Measurements from ENCODE around the gene AVL9. TPM values are rescaled to one million over a fixed set of nuclear protein-coding genes. Genes with fewer than 3 reads are reported as not detected.

Gene AVL9
- total and polyA plus RNA-seq, 9 of the 15 experiments (the other 6 are each of a cell fraction or from before 2014, with no cell fraction given), result 6.4 to 66.2 (median 30.1) TPM

DNA sequence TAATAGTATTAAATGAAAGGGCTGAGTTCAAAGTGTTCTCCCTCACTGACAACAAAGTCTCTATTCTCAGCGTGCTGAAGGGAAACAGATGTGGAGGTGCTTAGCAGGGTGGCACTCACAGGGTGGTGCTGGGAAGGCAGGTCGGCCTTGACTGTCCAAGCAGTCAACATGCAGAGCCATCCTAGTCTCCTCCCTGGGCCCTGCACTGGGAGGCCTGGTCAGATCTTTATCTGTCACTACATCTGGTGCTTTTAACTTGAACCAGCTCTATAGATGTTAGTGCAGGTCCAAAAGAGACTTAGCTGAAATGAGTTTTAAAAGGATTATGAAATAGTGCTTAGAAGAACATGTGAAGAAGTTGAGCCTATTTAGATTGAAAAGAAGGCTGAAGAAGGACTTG is 82.1 kb downstream of the AVL9 start:
- Histone ChIP-seq H3K27ac (ENCODE audit: extremely low read depth, low read depth, low read length) (no peak overlapping the region), H4K20me1 (replicated peaks; ENCODE audit: control insufficient read depth, insufficient read depth, low read length) (no peaks in the 10 kb centered on the region), H3K4me2 (ENCODE audit: insufficient read depth, low read length) (no peak overlapping the region), H3K27me3 (ENCODE audit: control insufficient read depth in 2 of 2, insufficient read depth in 2 of 2, low read length in 2 of 2) (no peaks in the 10 kb centered on the region), H3K4me3 (no peak overlapping the region), H3K36me3 (ENCODE audit: control insufficient read depth, insufficient read depth, low read length) (peaks cover 89% of the 10 kb centered on the region), H3K4me1 (replicated peaks in 1 of 2; ENCODE audit: control insufficient read depth in 2 of 2, insufficient read depth in 2 of 2, low read length in 2 of 2) (no peaks in the 10 kb centered on the region), H3K9ac (ENCODE audit: insufficient read depth in 1 of 2, low read depth in 2 of 2, low read length in 2 of 2) (peak overlapping the region in 1 of 2 experiments; percentile 62; a peak in 2 of 4 replicates), H2AFZ (ENCODE audit: low read depth, low read length) (no peak overlapping the region), H3K9me1 (ENCODE audit: control insufficient read depth, insufficient read depth, low read length) (no peaks in the 10 kb centered on the region), H3K79me2 (ENCODE audit: control insufficient read depth, insufficient read depth, low read length) (no peaks in the 10 kb centered on the region), H3K9me3 (replicated peaks; ENCODE audit: control insufficient read depth, insufficient read depth, low read depth, low read length) (no peaks in the 10 kb centered on the region)
- BruUV-seq (replicated peaks), result no TSS peak
- intact Hi-C loops (cut with micrococcal nuclease), result no loop called here
- ATAC-seq, result peak; percentile 65
- CTCF ChIA-PET (ENCODE audit: low intra/inter-chr PET ratio), result no interaction called here
- TF ChIP-seq ZMIZ1 (IDR thresholded peaks at IDR 0.05; ENCODE audit: low read depth in 2 of 2, low read length in 2 of 2) (no peak), ZSCAN32 (CRISPR knock-in tag; IDR thresholded peaks at IDR 0.05) (no peak), HNRNPL (IDR thresholded peaks at IDR 0.05; ENCODE audit: low read depth, low read length) (no peak), CAMTA2 (CRISPR knock-in tag; conservative IDR thresholded peaks at IDR 0.05) (no peak), DMBX1 (CRISPR knock-in tag; IDR thresholded peaks at IDR 0.05; ENCODE audit: borderline replicate concordance) (no peak), ZNF511 (CRISPR knock-in tag; IDR thresholded peaks at IDR 0.05) (no peak), L3MBTL2 (IDR thresholded peaks at IDR 0.05) (no peak), KAT8 (IDR thresholded peaks at IDR 0.05; ENCODE audit: low read depth) (no peak), KLF10 (CRISPR knock-in tag; IDR thresholded peaks at IDR 0.05) (no peak)
- TF ChIP-seq, protein P1, sequence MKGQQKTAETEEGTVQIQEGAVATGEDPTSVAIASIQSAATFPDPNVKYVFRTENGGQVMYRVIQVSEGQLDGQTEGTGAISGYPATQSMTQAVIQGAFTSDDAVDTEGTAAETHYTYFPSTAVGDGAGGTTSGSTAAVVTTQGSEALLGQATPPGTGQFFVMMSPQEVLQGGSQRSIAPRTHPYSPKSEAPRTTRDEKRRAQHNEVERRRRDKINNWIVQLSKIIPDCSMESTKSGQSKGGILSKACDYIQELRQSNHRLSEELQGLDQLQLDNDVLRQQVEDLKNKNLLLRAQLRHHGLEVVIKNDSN (CRISPR knock-in tag; IDR thresholded peaks at IDR 0.05), result no peak
- TF ChIP-seq, protein P2, sequence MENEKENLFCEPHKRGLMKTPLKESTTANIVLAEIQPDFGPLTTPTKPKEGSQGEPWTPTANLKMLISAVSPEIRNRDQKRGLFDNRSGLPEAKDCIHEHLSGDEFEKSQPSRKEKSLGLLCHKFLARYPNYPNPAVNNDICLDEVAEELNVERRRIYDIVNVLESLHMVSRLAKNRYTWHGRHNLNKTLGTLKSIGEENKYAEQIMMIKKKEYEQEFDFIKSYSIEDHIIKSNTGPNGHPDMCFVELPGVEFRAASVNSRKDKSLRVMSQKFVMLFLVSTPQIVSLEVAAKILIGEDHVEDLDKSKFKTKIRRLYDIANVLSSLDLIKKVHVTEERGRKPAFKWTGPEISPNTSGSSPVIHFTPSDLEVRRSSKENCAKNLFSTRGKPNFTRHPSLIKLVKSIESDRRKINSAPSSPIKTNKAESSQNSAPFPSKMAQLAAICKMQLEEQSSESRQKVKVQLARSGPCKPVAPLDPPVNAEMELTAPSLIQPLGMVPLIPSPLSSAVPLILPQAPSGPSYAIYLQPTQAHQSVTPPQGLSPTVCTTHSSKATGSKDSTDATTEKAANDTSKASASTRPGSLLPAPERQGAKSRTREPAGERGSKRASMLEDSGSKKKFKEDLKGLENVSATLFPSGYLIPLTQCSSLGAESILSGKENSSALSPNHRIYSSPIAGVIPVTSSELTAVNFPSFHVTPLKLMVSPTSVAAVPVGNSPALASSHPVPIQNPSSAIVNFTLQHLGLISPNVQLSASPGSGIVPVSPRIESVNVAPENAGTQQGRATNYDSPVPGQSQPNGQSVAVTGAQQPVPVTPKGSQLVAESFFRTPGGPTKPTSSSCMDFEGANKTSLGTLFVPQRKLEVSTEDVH (IDR thresholded peaks at IDR 0.05; ENCODE audit: low read depth, partially characterized antibody), result no peak
- TF ChIP-seq, protein P3, sequence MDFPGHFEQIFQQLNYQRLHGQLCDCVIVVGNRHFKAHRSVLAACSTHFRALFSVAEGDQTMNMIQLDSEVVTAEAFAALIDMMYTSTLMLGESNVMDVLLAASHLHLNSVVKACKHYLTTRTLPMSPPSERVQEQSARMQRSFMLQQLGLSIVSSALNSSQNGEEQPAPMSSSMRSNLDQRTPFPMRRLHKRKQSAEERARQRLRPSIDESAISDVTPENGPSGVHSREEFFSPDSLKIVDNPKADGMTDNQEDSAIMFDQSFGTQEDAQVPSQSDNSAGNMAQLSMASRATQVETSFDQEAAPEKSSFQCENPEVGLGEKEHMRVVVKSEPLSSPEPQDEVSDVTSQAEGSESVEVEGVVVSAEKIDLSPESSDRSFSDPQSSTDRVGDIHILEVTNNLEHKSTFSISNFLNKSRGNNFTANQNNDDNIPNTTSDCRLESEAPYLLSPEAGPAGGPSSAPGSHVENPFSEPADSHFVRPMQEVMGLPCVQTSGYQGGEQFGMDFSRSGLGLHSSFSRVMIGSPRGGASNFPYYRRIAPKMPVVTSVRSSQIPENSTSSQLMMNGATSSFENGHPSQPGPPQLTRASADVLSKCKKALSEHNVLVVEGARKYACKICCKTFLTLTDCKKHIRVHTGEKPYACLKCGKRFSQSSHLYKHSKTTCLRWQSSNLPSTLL (IDR thresholded peaks at IDR 0.05), result no peak
- WGBS (ENCODE audit: insufficient coverage, low coverage, missing lambda C conversion rate), result 96% methylated on average over 2 of the region's 2 CpGs
- DNase-seq (ENCODE audit: extremely low read depth in 1 of 4, low spot score in 3 of 4), result no peak
- FAIRE-seq, result no peak
- POLR2A ChIA-PET, result interaction anchor here (0.7 kb wide), 1 partner anchor 30 kb away, joined by 3 read pairs; no protein-coding TSS in a partner anchor
- in situ Hi-C loops (cut with MboI), result no loop called here

All from K562 (cell line).